Measurements from ENCODE around the gene RTP3.

DNA sequence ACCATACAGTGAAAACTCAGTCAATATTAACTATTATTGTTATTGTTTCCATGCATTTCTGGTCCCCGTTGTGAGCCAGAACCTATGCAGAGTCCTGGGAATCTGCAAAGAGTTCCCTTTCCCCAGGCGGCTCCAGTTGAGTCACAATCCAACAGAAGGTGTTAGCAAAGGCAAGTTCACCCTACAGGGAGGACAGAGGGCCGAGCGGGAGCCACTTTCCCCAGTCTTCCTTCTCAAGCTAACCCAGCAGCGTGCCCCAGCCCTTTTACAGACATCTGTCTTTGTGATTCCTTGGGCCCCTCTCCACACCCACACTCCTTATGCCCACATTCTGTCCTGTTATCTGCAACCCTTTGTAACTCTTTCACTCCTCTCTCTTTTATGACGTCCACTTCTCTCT lies 20.0 kb upstream of the RTP3 start:
- TF ChIP-seq, protein P1, sequence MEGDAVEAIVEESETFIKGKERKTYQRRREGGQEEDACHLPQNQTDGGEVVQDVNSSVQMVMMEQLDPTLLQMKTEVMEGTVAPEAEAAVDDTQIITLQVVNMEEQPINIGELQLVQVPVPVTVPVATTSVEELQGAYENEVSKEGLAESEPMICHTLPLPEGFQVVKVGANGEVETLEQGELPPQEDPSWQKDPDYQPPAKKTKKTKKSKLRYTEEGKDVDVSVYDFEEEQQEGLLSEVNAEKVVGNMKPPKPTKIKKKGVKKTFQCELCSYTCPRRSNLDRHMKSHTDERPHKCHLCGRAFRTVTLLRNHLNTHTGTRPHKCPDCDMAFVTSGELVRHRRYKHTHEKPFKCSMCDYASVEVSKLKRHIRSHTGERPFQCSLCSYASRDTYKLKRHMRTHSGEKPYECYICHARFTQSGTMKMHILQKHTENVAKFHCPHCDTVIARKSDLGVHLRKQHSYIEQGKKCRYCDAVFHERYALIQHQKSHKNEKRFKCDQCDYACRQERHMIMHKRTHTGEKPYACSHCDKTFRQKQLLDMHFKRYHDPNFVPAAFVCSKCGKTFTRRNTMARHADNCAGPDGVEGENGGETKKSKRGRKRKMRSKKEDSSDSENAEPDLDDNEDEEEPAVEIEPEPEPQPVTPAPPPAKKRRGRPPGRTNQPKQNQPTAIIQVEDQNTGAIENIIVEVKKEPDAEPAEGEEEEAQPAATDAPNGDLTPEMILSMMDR (IDR thresholded peaks at IDR 0.05): no peak
- TF ChIP-seq POLR2A (IDR thresholded peaks at IDR 0.05): no peak

Data from gastroesophageal sphincter (tissue), 3 donors.